GM23338 (cell line): Measurements from ENCODE around the gene TRIM39. TPM values are rescaled to one million over a fixed set of nuclear protein-coding genes. Genes with fewer than 3 reads are reported as not detected.

ENCODE experiments used
- ATAC-seq: fragments of 200-7000 bp; cut with Tn5 transposase; 3 replicates; pipeline ENCODE4 v1.9.1; 2020
- DNase-seq: peaks from one replicate; pipeline ENCODE4 v3.0.0-alpha.2; 2015; ENCODE audit warnings: low spot score
- H2AFZ ChIP-seq: fragments of 200-600 bp; sonication (generic); 2 replicates; pipeline ENCODE4 v1.8.0; 2016; ENCODE audit warnings: antibody characterized with exemption, mild to moderate bottlenecking, moderate library complexity
- H3F3A ChIP-seq: fragments of 200-600 bp; sonication (generic); replicated peaks from 2 replicates; pipeline ENCODE4 v1.8.0; 2017; ENCODE audit warnings: antibody characterized with exemption, mixed run types, low read depth
- H3K27ac ChIP-seq: fragments of 200-600 bp; sonication (generic); 2 replicates; pipeline ENCODE4 v1.6.1; 2016; ENCODE audit warnings: low read depth
- H3K27me3 ChIP-seq: fragments of 200-600 bp; sonication (generic); 2 replicates; pipeline ENCODE4 v1.8.0; 2016; ENCODE audit warnings: mild to moderate bottlenecking, mixed run types, moderate library complexity; ENCODE audit not compliant: insufficient read depth
- H3K36me3 ChIP-seq: fragments of 200-600 bp; sonication (generic); 2 replicates; pipeline ENCODE4 v1.8.0; 2016; ENCODE audit warnings: mild to moderate bottlenecking; ENCODE audit not compliant: insufficient read depth
- H3K4me1 ChIP-seq: fragments of 200-600 bp; sonication (generic); 2 replicates; pipeline ENCODE4 v1.8.0; 2016; ENCODE audit warnings: mild to moderate bottlenecking, moderate library complexity; ENCODE audit not compliant: insufficient read depth
- H3K4me2 ChIP-seq: fragments of 200-600 bp; sonication (generic); 2 replicates; pipeline ENCODE4 v1.7.1; 2017; ENCODE audit warnings: mixed run types
- H3K4me3 ChIP-seq: fragments of 200-600 bp; sonication (generic); 2 replicates; pipeline ENCODE4 v1.6.1; 2016; ENCODE audit warnings: mixed run types
- H3K79me2 ChIP-seq: fragments of 200-600 bp; sonication (generic); replicated peaks from 2 replicates; pipeline ENCODE4 v1.8.0; 2017; ENCODE audit warnings: mild to moderate bottlenecking; ENCODE audit not compliant: insufficient read depth
- H3K9me2 ChIP-seq: fragments of 200-600 bp; sonication (generic); 2 replicates; pipeline ENCODE4 v1.8.0; 2017; ENCODE audit not compliant: insufficient read depth
- H4K20me1 ChIP-seq: fragments of 200-600 bp; sonication (generic); replicated peaks from 2 replicates; pipeline ENCODE4 v1.8.0; 2017; ENCODE audit warnings: mild to moderate bottlenecking; ENCODE audit not compliant: insufficient read depth
- H3K27ac Mint-ChIP-seq: 2 replicates; pipeline ENCODE4 v1.8.0; 2020; ENCODE audit warnings: inconsistent platforms, mild to moderate bottlenecking, moderate library complexity, mixed read lengths
- H3K27me3 Mint-ChIP-seq: 3 replicates; pipeline ENCODE4 v1.8.0; 2022; ENCODE audit warnings: low read depth, mild to moderate bottlenecking, moderate library complexity, mixed read lengths, inconsistent platforms; ENCODE audit not compliant: insufficient read depth, poor library complexity
- H3K36me3 Mint-ChIP-seq: 3 replicates; pipeline ENCODE4 v1.8.0; 2021; ENCODE audit warnings: low read depth, mild to moderate bottlenecking, inconsistent platforms, moderate library complexity, mixed read lengths
- H3K4me1 Mint-ChIP-seq: 3 replicates; pipeline ENCODE4 v1.8.0; 2020; ENCODE audit warnings: mild to moderate bottlenecking, inconsistent platforms, mixed read lengths
- H3K4me3 Mint-ChIP-seq: 3 replicates; pipeline ENCODE4 v1.8.0; 2021; ENCODE audit warnings: moderate library complexity, mild to moderate bottlenecking, inconsistent platforms, mixed read lengths
- H3K9me3 Mint-ChIP-seq: 3 replicates; pipeline ENCODE4 v1.8.0; 2020; ENCODE audit warnings: moderate library complexity, mild to moderate bottlenecking, inconsistent platforms, mixed read lengths
- CREB1 ChIP-seq: fragments of 250-450 bp; sonication (Bioruptor Pico); IDR thresholded peaks from 2 replicates; pipeline ENCODE4 v1.5.0; 2020; ENCODE audit warnings: low read depth, mild to moderate bottlenecking, moderate library complexity
- CTCF ChIP-seq, 2 experiments: fragments of 200-600 bp in 1 of 2; sonication (generic) in 1 of 2; conservative IDR thresholded peaks; 2 replicates each; pipeline versions ENCODE4 v1.5.1 to v1.6.1; 2016 to 2017; ENCODE audit warnings: antibody characterized with exemption in 2 of 2, low read depth in 2 of 2, mild to moderate bottlenecking in 2 of 2, moderate library complexity in 1 of 2
- ETS1 ChIP-seq: IDR thresholded peaks from 2 replicates; pipeline ENCODE4 v1.6.1; 2016; ENCODE audit warnings: antibody characterized with exemption
- EZH2 ChIP-seq: fragments of 200-600 bp; sonication (generic); IDR thresholded peaks from one replicate; pipeline ENCODE4 v1.8.0; 2017; ENCODE audit warnings: antibody characterized with exemption, mild to moderate bottlenecking, low read depth; ENCODE audit not compliant: unreplicated experiment
- EZH2phosphoT487 ChIP-seq: fragments of 200-600 bp; sonication (generic); IDR thresholded peaks from one replicate; pipeline ENCODE4 v1.8.1; 2018; ENCODE audit warnings: antibody characterized with exemption; ENCODE audit not compliant: unreplicated experiment
- JUNB ChIP-seq: IDR thresholded peaks from one replicate; pipeline ENCODE4 v1.6.1; 2016; ENCODE audit warnings: antibody characterized with exemption; ENCODE audit not compliant: unreplicated experiment
- NANOG ChIP-seq: IDR thresholded peaks from 2 replicates; pipeline ENCODE4 v1.6.1; 2016; ENCODE audit warnings: antibody characterized with exemption, borderline replicate concordance
- REST ChIP-seq: IDR thresholded peaks from one replicate; pipeline ENCODE4 v1.6.1; 2018; ENCODE audit warnings: antibody characterized with exemption; ENCODE audit not compliant: unreplicated experiment
- STAT1 ChIP-seq: IDR thresholded peaks from one replicate; pipeline ENCODE4 v1.6.1; 2016; ENCODE audit warnings: antibody characterized with exemption; ENCODE audit not compliant: unreplicated experiment
- ZNF114 ChIP-seq: fragments of 250-450 bp; sonication (Bioruptor Pico); IDR thresholded peaks from 2 replicates; pipeline ENCODE4 v1.5.0; 2020; ENCODE audit warnings: mild to moderate bottlenecking, moderate library complexity
- ZNF331 ChIP-seq: fragments of 250-450 bp; sonication (Bioruptor Pico); IDR thresholded peaks from 2 replicates; pipeline ENCODE4 v1.5.0; 2020; ENCODE audit warnings: low read depth, mild to moderate bottlenecking, moderate library complexity
- ZNF462 ChIP-seq: fragments of 250-450 bp; sonication (Bioruptor Pico); IDR thresholded peaks from 2 replicates; pipeline ENCODE4 v1.5.0; 2020; ENCODE audit warnings: mild to moderate bottlenecking, moderate library complexity
- polyA plus RNA-seq: library from polyadenylated mRNA; unstranded; fragments of >200 nt; fragmentation: Nextera tagmentation; extraction: Ambion mirVana; gene quantifications from 2 replicates; pipeline ENCODE4 v1.2.1, GENCODE V29; 2016
- total RNA-seq: library from RNA; depleted of rRNA; stranded (reverse); fragments of >200 nt; shearing (Covaris generic); gene quantifications from 2 replicates; pipeline ENCODE4 v1.2.3, GENCODE V29; 2014

TRIM39 gene
- total and polyA plus RNA-seq, 2 experiments from 2014 or later: 5.4 to 19.2 TPM

- Mint-ChIP-seq H3K9me3 (no peaks in the 10 kb centered on the region), H3K27ac (no peak overlapping the region), H3K36me3 (peaks cover 19% of the 10 kb centered on the region), H3K4me1 (peaks cover 62% of the 10 kb centered on the region), H3K27me3 (peaks cover 18% of the 10 kb centered on the region), H3K4me3 (no peak overlapping the region; the same call in 2 of the 3 replicates)
- peak overlapping the region; percentile 61 for H3K4me3 ChIP-seq
- peak overlapping the region; percentile 77 for H3K4me2 ChIP-seq
- peaks cover 5% of the 10 kb centered on the region for H4K20me1 ChIP-seq
- H3K9me2 ChIP-seq: no peaks in the 10 kb centered on the region
- no peak for DNase-seq
- no peaks in the 10 kb centered on the region for H3F3A ChIP-seq
- TF ChIP-seq EZH2: no peak
- no peak for TF ChIP-seq ZNF114
- no peak for TF ChIP-seq ETS1
- TF ChIP-seq REST: no peak
- no peak for TF ChIP-seq EZH2phosphoT487
- TF ChIP-seq ZNF331 (CRISPR knock-in tag): no peak
- no peak for TF ChIP-seq CREB1 (CRISPR knock-in tag)
- TF ChIP-seq NANOG: no peak
- TF ChIP-seq JUNB: no peak
- no peak for TF ChIP-seq ZNF462 (CRISPR knock-in tag)
- no peak for TF ChIP-seq STAT1
- TF ChIP-seq CTCF (conservative IDR thresholded peaks at IDR 0.05; ENCODE audit: low read depth in 2 of 2): no peak
- no peaks in the 10 kb centered on the region for H3K36me3 ChIP-seq
- H2AFZ ChIP-seq: no peak overlapping the region
- peak overlapping the region; percentile 96 for H3K27ac ChIP-seq
- H3K79me2 ChIP-seq: peaks cover 84% of the 10 kb centered on the region
- H3K27me3 ChIP-seq: no peaks in the 10 kb centered on the region
- H3K4me1 ChIP-seq: peaks cover 52% of the 10 kb centered on the region
- ATAC-seq: no peak
Measured at GRCh38 chr6:30323806-30324205, 2.9 kb upstream of the TRIM39 start.
